ENCODE results near the gene PTPRB. TPM values are rescaled to one million over a fixed set of nuclear protein-coding genes. Genes with fewer than 3 reads are reported as not detected.
A peak's percentile ranks its signal among the peaks of the same experiment; 100 is the strongest.

Gene PTPRB
- total RNA-seq, 1 experiment from 2014 or later, result 0.82 TPM

GRCh38 chr12:70644861-70645260, 7.6 kb upstream of the PTPRB start:
- peak; percentile 19 for DNase-seq (ENCODE audit: unreplicated experiment)
- Mint-ChIP-seq H3K27me3 (ENCODE audit: insufficient read depth, unreplicated experiment) (no peaks in the 10 kb centered on the region), H3K4me1 (ENCODE audit: insufficient read depth, unreplicated experiment) (peaks cover 17% of the 10 kb centered on the region), H3K9me3 (ENCODE audit: unreplicated experiment) (no peaks in the 10 kb centered on the region), H3K4me3 (ENCODE audit: unreplicated experiment) (no peak overlapping the region), H3K27ac (ENCODE audit: low read depth, unreplicated experiment) (no peak overlapping the region), H3K36me3 (ENCODE audit: insufficient read depth, unreplicated experiment) (no peaks in the 10 kb centered on the region)
- no peak for TF ChIP-seq CTCF (IDR thresholded peaks at IDR 0.05; ENCODE audit: unreplicated experiment)
- BruUV-seq (replicated peaks), result no TSS peak
- intact Hi-C loops (cut with micrococcal nuclease), result no loop called here
- ChIA-PET CTCF (no interaction called here), POLR2A (interaction anchor here (1.0 kb wide), 1 partner anchor 34 kb away, joined by 3 read pairs; no protein-coding TSS in a partner anchor)

GRCh38 chr12:70643939-70644338, 6.7 kb upstream of the PTPRB start:
- Mint-ChIP-seq H3K9me3 (ENCODE audit: unreplicated experiment) (no peaks in the 10 kb centered on the region), H3K4me1 (ENCODE audit: insufficient read depth, unreplicated experiment) (peaks cover 17% of the 10 kb centered on the region), H3K27ac (ENCODE audit: low read depth, unreplicated experiment) (no peak overlapping the region), H3K36me3 (ENCODE audit: insufficient read depth, unreplicated experiment) (no peaks in the 10 kb centered on the region), H3K27me3 (ENCODE audit: insufficient read depth, unreplicated experiment) (no peaks in the 10 kb centered on the region), H3K4me3 (ENCODE audit: unreplicated experiment) (no peak overlapping the region)
- TF ChIP-seq CTCF (IDR thresholded peaks at IDR 0.05; ENCODE audit: unreplicated experiment), result no peak
- POLR2A ChIA-PET, result no interaction called here
- CTCF ChIA-PET, result interaction anchor here (1.2 to 1.6 kb wide), 2 partner anchors 49 to 762 kb away, joined by 4 to 5 read pairs; no protein-coding TSS in a partner anchor
- peak; percentile 80 for DNase-seq (ENCODE audit: unreplicated experiment)
- BruUV-seq (replicated peaks), result no TSS peak
- intact Hi-C loops (cut with micrococcal nuclease), result no loop called here

GRCh38 chr12:70641691-70642090, 4.5 kb upstream of the PTPRB start:
- BruUV-seq (replicated peaks), result no TSS peak
- no peaks in the 10 kb centered on the region for H3K9me3 Mint-ChIP-seq (ENCODE audit: unreplicated experiment)
- ChIA-PET POLR2A (no interaction called here), CTCF (no interaction called here)
- intact Hi-C loops (cut with micrococcal nuclease), result no loop called here
- no peaks in the 10 kb centered on the region for H3K36me3 Mint-ChIP-seq (ENCODE audit: insufficient read depth, unreplicated experiment)
- peaks cover 17% of the 10 kb centered on the region for H3K4me1 Mint-ChIP-seq (ENCODE audit: insufficient read depth, unreplicated experiment)
- no peaks in the 10 kb centered on the region for H3K27me3 Mint-ChIP-seq (ENCODE audit: insufficient read depth, unreplicated experiment)
- TF ChIP-seq CTCF (IDR thresholded peaks at IDR 0.05; ENCODE audit: unreplicated experiment), result no peak
- H3K4me3 Mint-ChIP-seq (ENCODE audit: unreplicated experiment), result no peak overlapping the region
- H3K27ac Mint-ChIP-seq (ENCODE audit: low read depth, unreplicated experiment), result no peak overlapping the region
- no peak for DNase-seq (ENCODE audit: unreplicated experiment)

- TF ChIP-seq CTCF (IDR thresholded peaks at IDR 0.05; ENCODE audit: unreplicated experiment), result no peak
- intact Hi-C loops (cut with micrococcal nuclease), result no loop called here
- ChIA-PET CTCF (interaction anchor here (0.6 kb wide), 1 partner anchor 192 kb away, joined by 3 read pairs; no protein-coding TSS in a partner anchor), POLR2A (no interaction called here)
- H3K4me3 Mint-ChIP-seq (ENCODE audit: unreplicated experiment), result no peak overlapping the region
- peaks cover 12% of the 10 kb centered on the region for H3K4me1 Mint-ChIP-seq (ENCODE audit: insufficient read depth, unreplicated experiment)
- H3K27me3 Mint-ChIP-seq (ENCODE audit: insufficient read depth, unreplicated experiment), result no peaks in the 10 kb centered on the region
- DNase-seq (ENCODE audit: unreplicated experiment), result no peak
- no peak overlapping the region for H3K27ac Mint-ChIP-seq (ENCODE audit: low read depth, unreplicated experiment)
- H3K9me3 Mint-ChIP-seq (ENCODE audit: unreplicated experiment), result no peaks in the 10 kb centered on the region
- no TSS peak for BruUV-seq (replicated peaks)
- no peaks in the 10 kb centered on the region for H3K36me3 Mint-ChIP-seq (ENCODE audit: insufficient read depth, unreplicated experiment)
Observed at GRCh38 chr12:70640901-70641300, 3.7 kb upstream of the PTPRB start.
